ENCODE data around the gene AMOTL1.
"Not testable (repeated sequence)": the region's sequence is repeated elsewhere in the genome, so short reads cannot be mapped to it uniquely, and the experiment has no call there.

Gene AMOTL1

GRCh38 chr11:94770563-94771120 lies 2.5 kb downstream of the AMOTL1 start:
- no peak for DNase-seq

DNA sequence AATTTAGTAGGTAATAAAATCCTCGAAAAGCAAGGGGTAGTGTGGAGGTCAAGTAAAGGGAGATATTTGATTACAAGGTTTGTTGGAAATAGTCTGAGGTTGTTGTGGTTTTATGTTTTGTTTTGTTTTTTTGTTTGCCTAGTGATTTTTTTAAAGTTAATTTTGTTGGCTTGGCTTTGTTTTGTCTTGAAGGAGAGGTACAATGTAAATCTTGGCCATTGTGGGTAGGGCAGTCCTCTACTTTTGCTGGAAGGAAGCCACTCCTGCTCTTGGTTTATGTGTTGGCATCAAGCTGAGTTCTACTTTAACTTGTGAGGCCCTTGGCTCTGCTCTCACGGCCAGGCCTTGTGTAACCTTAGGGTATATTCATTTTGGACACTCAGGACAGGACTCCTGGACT lies 3.2 kb downstream of the AMOTL1 start:
- no peak for DNase-seq

DNA sequence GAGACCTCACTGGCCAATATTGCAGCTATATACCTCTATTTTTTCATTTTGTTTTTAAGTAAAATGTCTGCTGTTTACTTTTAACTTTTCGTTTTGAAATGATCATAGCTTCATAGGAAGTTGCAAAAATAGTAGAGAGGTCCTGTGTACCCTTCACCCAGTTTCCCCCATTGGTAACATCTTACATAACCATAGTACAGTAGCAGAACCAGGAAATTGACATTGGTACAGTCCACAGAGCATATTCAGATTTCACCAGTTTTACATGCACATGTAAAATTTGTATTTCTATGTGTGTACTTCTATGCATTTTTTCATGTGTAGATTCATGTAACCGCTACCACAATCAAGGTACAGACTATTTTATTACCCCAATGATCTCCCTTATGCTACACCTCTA lies 3.8 kb downstream of the AMOTL1 start:
- no peak for DNase-seq

DNA sequence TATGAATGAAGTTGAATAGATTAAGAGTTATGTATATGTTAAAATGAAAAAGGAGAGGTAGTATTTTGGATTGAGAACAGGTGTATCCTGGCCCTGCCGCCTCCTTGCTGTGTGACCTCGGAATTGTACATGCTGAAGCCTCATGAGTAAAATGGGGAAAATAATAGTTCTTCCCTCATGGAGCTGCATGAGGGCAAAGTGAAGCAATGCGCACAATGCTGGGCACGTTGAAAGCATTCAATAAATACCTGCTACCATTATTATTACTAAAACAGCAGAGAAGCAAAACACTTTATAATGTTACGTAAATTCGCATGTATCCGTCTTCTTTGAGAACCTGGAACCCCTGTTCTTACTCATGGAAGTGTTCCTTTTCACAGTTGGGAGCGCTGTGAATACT lies 5.7 kb downstream of the AMOTL1 start:
- no peak for DNase-seq

- no peak for DNase-seq
Measured at GRCh38 chr11:94774345-94774744, 6.2 kb downstream of the AMOTL1 start.

- DNase-seq: no peak
Measured at GRCh38 chr11:94775567-94776327, 7.6 kb downstream of the AMOTL1 start.

- DNase-seq: no peak
Measured at GRCh38 chr11:94776351-94777321, 8.5 kb downstream of the AMOTL1 start.

- no peak for DNase-seq
Measured at GRCh38 chr11:94780432-94780831, 12.3 kb downstream of the AMOTL1 start.

DNA sequence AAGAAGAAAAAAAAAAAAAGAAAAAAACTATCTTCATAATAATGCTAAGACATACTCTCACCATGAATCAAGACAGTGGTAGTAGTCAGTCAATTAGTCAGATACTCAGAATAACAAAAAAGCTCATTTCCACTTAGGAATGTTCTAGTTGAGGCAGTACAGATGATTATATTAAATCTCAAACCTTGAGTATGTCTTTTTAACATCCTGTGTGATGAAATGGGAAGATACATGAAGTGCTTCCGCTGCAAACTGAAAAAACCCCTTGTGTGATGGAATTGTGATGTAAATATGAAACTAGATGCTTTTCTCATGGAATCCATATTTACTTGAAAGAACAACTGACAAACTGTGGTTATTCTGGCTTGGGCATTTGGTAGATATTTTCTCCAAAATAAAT lies 13.7 kb downstream of the AMOTL1 start:
- no peak for DNase-seq

DNA sequence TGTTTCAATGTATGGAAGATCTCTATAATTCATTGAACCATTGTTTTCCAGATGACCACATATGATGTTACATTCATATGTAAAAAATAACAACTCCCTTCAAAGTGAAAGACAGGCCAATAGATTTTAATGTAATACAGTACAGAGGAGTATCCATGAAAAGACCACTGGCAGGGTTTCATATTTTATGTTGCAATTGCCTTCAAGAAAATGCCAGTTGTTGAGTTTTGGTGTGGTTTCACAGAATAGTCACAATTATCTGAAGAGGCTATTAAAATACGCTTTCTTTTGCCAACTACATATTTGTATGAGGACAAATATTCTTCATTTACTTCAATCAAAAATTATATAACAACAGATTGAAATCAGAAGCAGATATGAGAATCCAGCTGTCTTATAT lies 14.3 kb downstream of the AMOTL1 start:
- DNase-seq: no peak

DNA sequence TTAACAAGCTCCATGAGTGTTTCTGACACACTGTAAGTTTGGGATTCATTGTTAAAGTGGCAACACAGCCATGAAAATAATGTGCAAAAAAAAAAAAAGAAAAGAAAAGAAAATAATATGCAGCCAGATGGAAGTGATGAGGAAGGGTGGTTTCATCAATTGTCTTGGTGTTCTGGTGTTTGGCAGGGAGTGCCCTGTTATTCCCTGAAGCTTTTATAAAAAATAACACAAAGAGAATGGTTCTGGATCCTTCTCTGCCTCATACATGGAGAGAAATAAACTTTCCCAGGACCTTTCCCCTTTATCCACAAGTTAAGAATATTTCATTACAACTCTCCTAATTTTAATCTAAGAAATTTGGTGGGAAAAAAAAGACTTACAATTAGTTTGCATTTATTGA lies 16.7 kb downstream of the AMOTL1 start:
- no peak for DNase-seq

GRCh38 chr11:94785509-94785908 lies 17.4 kb downstream of the AMOTL1 start:
- DNase-seq: no peak

- DNase-seq: peak; percentile 42 to 57
Measured at GRCh38 chr11:94786264-94787126, 18.3 kb downstream of the AMOTL1 start.

- no peak for DNase-seq
Measured at GRCh38 chr11:94787801-94788200, 19.6 kb downstream of the AMOTL1 start.

GRCh38 chr11:94788396-94788795 lies 20.2 kb downstream of the AMOTL1 start:
- no peak for DNase-seq

- DNase-seq: no peak
Measured at GRCh38 chr11:94790197-94790596, 22.0 kb downstream of the AMOTL1 start.

- no peak for DNase-seq
Measured at GRCh38 chr11:94790661-94791180, 22.6 kb downstream of the AMOTL1 start.

GRCh38 chr11:94791216-94791889 lies 23.2 kb downstream of the AMOTL1 start:
- no peak for DNase-seq

- not testable (repeated sequence) for DNase-seq
Measured at GRCh38 chr11:94791942-94792341, 23.8 kb downstream of the AMOTL1 start.

DNA sequence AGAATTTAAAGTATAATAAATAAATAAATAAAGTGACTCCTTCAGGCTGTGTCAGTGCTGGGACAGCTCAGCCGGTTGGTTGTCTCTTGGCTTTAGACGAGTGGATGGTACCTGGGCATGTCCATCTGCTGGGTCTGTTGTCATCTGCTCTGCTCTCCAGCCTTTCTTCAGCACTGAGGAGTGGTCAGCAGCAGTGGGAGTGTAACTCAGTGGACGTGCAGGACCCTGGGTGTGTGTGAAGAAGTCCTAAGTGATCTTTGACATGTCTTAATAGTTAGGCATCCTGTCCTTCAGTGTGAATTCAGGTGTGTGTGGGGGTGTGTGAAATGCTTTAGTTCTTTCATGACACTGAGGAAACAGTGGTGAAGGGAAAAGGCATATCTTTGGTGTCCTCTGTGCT lies 24.3 kb downstream of the AMOTL1 start:
- no peak for DNase-seq

DNA sequence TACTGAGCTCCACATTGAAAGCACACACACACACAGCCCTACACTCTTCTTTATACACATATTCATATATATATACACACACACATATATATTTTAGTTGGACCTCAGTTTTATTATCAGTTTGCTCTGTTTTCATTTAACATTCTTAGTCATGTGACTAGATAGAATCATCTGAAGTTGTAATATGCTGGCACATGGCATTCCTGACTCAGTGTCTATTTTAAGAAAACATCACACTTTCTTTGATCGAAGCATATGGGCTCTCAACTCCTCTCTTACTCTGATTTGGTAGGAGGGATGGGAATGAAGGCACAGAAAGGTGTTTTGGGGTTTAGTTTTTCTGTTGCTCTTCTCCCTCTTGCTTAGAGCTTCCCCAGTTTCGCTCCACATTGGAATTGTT lies 24.8 kb downstream of the AMOTL1 start:
- DNase-seq: no peak

DNA sequence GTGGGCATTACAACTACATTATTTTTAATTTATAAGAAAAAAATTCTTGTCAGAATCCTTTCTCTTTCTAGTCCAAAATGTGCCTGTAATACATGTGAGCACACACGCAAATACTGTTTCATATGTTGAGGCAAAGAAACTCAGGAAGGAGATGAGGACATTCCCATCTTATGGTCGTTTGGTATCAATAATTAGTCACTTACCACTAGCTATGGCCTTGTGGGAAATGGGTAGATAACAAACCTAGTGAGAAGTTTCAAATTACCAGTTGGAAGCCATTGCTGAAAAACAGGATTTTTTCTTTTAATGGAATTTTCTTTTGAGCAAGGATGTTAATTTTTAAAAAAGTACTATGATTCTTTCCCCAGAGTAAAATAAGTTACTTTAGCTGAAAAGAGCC lies 25.7 kb downstream of the AMOTL1 start:
- no peak for DNase-seq

All from AML-193 (cell line).